Activated naive CD4-positive, alpha-beta T cell treated with anti-CD3 and anti-CD28 coated beads, Interleukin-2, amount 50 U/mL, for 72 hours (primary cell): Measurements from ENCODE around the gene PUSL1. TPM values are rescaled to one million over a fixed set of nuclear protein-coding genes. Genes with fewer than 3 reads are reported as not detected.

Source experiments
- ATAC-seq, 2 donors: fragments of 150-1000 bp; cut with Tn5 transposase; 2 replicates each; pipeline ENCODE4 v1.10.0; 2021; ENCODE audit warnings: mild to moderate bottlenecking in 2 of 2, moderate library complexity in 2 of 2
- DNase-seq, 2 donors: peaks; one replicate each; pipeline ENCODE4 v3.0.0; 2021 to 2022; ENCODE audit warnings: low spot score in 2 of 2
- H3K27ac Mint-ChIP-seq, 2 donors: one replicate each; pipeline ENCODE4 v1.8.0; 2022; ENCODE audit warnings: mild to moderate bottlenecking in 2 of 2, mixed read lengths in 2 of 2
- H3K36me3 Mint-ChIP-seq, 2 donors: one replicate each; pipeline ENCODE4 v1.8.0; 2022; ENCODE audit warnings: mixed read lengths in 2 of 2
- H3K9me3 Mint-ChIP-seq, 2 donors: one replicate each; pipeline ENCODE4 v1.8.0; 2022; ENCODE audit warnings: mixed read lengths in 2 of 2
- total RNA-seq, 2 donors: library from RNA; stranded (reverse); gene quantifications; one replicate each; pipeline ENCODE4 v1.2.3, GENCODE V29; 2022

The PUSL1 gene
- total RNA-seq, 2 donors from 2014 or later = 15.1 to 39.5 TPM

DNA sequence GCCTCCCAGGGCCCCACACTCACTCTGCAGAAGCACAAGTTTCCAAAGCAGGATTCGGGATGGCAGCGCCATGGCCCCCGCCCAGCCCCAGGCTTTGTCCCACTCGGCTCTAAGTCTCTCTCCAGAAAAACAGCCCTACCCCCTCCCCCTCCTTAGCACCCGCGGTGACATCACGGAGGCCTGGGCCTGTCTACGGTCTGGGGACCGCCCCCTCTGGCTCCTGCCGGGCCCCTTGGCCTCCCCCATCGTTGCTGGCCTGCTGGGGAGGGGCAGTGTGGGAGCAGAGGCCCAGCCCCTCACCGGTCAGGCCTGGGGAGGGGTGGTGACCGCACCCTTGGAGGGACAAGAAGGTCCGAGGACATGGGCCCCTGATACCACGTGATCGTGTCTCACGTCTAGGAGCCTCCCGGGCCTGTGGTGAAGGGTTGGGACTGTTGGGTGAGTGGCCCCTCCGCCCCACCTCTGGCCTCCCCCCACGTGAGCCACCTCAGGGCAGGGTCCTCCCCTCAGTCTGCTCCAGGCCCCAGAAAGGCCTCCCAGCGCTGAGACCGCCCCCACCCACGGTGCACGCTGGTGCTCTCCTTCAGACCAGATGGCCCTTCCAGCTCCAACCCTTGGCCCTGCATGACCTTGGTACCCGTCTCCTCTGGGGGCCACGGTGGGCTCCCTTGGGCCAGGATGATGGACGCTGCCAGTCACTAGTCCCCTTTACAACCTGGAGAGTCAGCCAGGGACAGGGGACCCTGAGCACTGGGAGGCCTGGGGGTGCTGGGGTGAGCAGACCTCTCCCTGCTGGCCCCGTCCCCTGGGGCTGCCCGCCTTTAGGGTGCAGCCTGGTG is 50.3 kb downstream of the PUSL1 start, which contains the start of gene MXRA8:
Gene MXRA8 (minus strand): TSS at position 123 of the 839 bp plus-strand sequence. CDS start 51 bp downstream, at position 72.
- Mint-ChIP-seq H3K9me3 (no peaks in the 10 kb centered on the region), H3K36me3 (no peaks in the 10 kb centered on the region), H3K27ac (no peak within 1 kb of the TSS)
- ATAC-seq (peak in 1 of 2 donors; percentile 35), DNase-seq (no peak)

DNA sequence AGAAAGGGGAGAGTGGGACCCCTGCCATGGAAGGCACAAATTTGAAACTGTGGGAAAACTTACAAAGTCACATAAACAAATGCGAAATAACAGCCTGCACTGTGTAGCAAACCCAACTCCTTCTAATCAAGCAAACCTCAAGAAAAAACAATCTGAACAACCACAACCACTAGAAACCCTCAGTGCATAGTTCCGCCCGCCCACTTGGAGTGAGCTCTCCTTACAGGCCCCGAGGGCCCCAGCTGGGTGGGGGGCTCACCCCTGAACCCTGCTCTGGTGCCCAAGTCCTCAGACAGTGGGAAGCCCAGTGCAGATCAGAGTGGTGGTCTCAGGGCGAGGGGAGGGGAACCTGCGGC is 50.9 kb downstream of the PUSL1 start:
- Mint-ChIP-seq H3K27ac (no peak overlapping the region), H3K36me3 (no peaks in the 10 kb centered on the region), H3K9me3 (no peaks in the 10 kb centered on the region)
- ATAC-seq = no peak
- DNase-seq = no peak

DNA sequence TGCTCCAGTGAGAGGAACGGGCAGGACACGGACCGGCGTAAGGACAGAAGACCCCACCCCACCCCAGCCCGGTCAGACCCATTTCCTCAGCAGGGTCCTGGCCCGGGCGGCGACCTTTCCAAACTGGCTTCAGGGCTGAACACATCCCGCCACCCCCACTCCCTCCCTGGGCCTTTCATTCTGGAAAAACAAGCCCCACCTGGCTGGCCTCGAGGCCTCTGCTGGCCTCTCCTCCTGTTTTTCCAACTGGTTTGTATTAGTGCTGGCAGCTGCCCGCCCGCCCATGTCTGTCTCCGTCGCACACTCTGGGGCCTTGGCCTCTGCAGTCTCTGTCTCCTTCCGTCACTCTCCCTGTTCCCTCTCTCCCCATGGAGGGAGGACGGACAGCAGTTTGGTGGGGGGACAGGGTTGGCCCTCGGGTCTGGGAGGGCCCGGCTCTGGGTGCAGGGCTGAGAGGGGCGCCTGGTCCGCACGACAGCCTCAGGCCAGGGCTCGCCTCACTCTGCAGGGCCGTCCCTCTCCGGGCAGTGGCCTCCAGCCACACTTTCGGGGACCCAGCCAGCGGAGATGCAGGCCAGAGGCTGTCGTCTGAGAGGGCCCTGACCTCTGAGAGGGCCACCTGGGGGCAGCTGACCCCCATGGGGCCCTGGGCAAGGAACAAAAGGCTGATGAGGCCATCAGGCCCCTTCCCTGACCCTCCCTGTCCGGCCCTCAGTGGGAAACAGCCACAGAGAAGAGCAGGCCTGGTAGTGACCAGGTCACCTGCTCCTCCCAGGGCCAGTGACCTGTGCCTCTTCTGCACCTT is 51.5 kb downstream of the PUSL1 start:
- no peak for ATAC-seq
- Mint-ChIP-seq H3K9me3 (no peaks in the 10 kb centered on the region), H3K27ac (no peak overlapping the region), H3K36me3 (no peaks in the 10 kb centered on the region)
- DNase-seq = no peak

DNA sequence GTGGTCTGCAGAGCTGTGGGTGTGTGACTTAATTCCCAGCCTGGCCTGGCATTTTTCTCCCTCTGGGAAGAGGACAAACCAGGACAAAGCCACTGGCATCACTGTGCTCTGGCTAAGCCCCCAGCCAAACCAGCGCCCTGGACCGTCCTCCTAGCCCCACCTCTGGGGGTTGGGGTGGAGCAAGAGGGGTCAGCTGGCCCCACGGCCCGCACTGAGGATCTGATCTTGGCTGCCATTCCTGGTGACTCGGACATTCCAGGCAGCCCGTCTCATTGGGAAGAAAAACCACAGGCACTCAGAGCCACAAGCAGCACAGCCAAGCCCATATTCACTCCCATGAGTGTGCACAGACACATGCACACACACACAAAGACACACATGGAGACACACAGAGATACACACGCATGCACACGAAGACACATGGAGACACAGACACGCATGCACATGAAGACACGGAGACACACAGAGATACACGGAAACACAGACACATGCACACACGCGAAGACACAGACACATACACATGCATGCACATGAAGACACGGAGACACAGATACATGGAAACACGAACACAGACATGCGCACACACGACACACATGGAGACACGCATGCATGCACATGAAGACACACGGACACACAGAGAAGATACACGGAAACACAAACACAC is 52.2 kb downstream of the PUSL1 start:
- no peak for ATAC-seq
- Mint-ChIP-seq H3K9me3 (no peaks in the 10 kb centered on the region), H3K27ac (no peak overlapping the region), H3K36me3 (no peaks in the 10 kb centered on the region)
- no peak for DNase-seq

Other genes with a start within 250 kb of the PUSL1 start
- not detected for gene RNF223, start 234.3 kb upstream of the PUSL1 start, total RNA-seq
- 10 to 100 TPM; 20.7 to 21.2 TPM for gene C1orf159, start 192.5 kb upstream of the PUSL1 start, total RNA-seq
- gene TTLL10, start 134.7 kb upstream of the PUSL1 start, total RNA-seq = not detected
- gene TNFRSF18, start 102.0 kb upstream of the PUSL1 start, total RNA-seq = 100 to 1,000 TPM in 1 of 2 donors, 10 to 100 TPM in 1; 43.6 to 250 TPM
- 100 to 1,000 TPM; 166 to 176 TPM for gene TNFRSF4, start 94.4 kb upstream of the PUSL1 start, total RNA-seq
- gene SDF4, start 76.6 kb upstream of the PUSL1 start, total RNA-seq = 100 to 1,000 TPM in 1 of 2 donors, 10 to 100 TPM in 1; 68.4 to 144 TPM
- 10 to 100 TPM in 1 of 2 donors, 1 to 10 TPM in 1; 9.0 to 12.5 TPM for gene B3GALT6, start 76.4 kb upstream of the PUSL1 start, total RNA-seq
- gene C1QTNF12, start 61.9 kb upstream of the PUSL1 start, total RNA-seq = 10 to 100 TPM in 1 of 2 donors, 1 to 10 TPM in 1; 4.0 to 17.7 TPM
- 10 to 100 TPM; 59.4 to 80.5 TPM for gene UBE2J2, start 34.7 kb upstream of the PUSL1 start, total RNA-seq
- 10 to 100 TPM in 1 of 2 donors, 1 to 10 TPM in 1; 3.2 to 11.7 TPM for gene SCNN1D, start 28.2 kb upstream of the PUSL1 start, total RNA-seq
- gene ACAP3, start 667 bp upstream of the PUSL1 start, total RNA-seq = 10 to 100 TPM; 38.3 to 52.4 TPM
- gene INTS11, start 16.1 kb downstream of the PUSL1 start, total RNA-seq = 100 to 1,000 TPM; 119 to 142 TPM
- 10 to 100 TPM in 1 of 2 donors, 1 to 10 TPM in 1; 9.8 to 12.2 TPM for gene CPTP, start 16.2 kb downstream of the PUSL1 start, total RNA-seq
- gene TAS1R3, start 22.7 kb downstream of the PUSL1 start, total RNA-seq = under 1 TPM; 0.32 to 0.43 TPM
- gene DVL1, start 40.8 kb downstream of the PUSL1 start, total RNA-seq = 10 to 100 TPM; 41.9 to 44.8 TPM
- under 1 TPM in 1 of 2 donors, not detected in 1; 0.66 TPM for gene MXRA8, start 50.0 kb downstream of the PUSL1 start, total RNA-seq
- gene AURKAIP1, start 66.6 kb downstream of the PUSL1 start, total RNA-seq = 100 to 1,000 TPM; 115 to 122 TPM
- gene CCNL2, start 90.7 kb downstream of the PUSL1 start, total RNA-seq = 100 to 1,000 TPM; 108 to 174 TPM
- 100 to 1,000 TPM in 1 of 2 donors, 10 to 100 TPM in 1; 82.9 to 115 TPM for gene MRPL20, start 98.7 kb downstream of the PUSL1 start, total RNA-seq
- gene ANKRD65, start 112.7 kb downstream of the PUSL1 start, total RNA-seq = under 1 TPM in 1 of 2 donors, not detected in 1; 0.29 TPM
- gene VWA1, start 127.1 kb downstream of the PUSL1 start, total RNA-seq = 1 to 10 TPM in 1 of 2 donors, under 1 TPM in 1; 0.59 to 6.9 TPM
- 1 to 10 TPM; 1.1 to 1.9 TPM for gene ATAD3C, start 141.1 kb downstream of the PUSL1 start, total RNA-seq
- 10 to 100 TPM; 30.1 to 33.1 TPM for gene ATAD3B, start 163.2 kb downstream of the PUSL1 start, total RNA-seq
- 10 to 100 TPM; 35.7 to 39.7 TPM for gene ATAD3A, start 203.6 kb downstream of the PUSL1 start, total RNA-seq
- under 1 TPM; 0.41 to 0.58 TPM for gene TMEM240, start 232.0 kb downstream of the PUSL1 start, total RNA-seq